Activated CD4-positive, CD25-positive, alpha-beta regulatory T cell treated with anti-CD3 and anti-CD28 coated beads, Interleukin-2, amount 50 U/mL, for 72 hours (primary cell): ENCODE measurements around the gene CHTOP.
"Not testable (repeated sequence)": the region's sequence is repeated elsewhere in the genome, so short reads cannot be mapped to it uniquely, and the experiment has no call there.

Experiments used
- DNase-seq: peaks from one replicate; pipeline ENCODE4 v3.0.0; 2021

Gene CHTOP, protein sequence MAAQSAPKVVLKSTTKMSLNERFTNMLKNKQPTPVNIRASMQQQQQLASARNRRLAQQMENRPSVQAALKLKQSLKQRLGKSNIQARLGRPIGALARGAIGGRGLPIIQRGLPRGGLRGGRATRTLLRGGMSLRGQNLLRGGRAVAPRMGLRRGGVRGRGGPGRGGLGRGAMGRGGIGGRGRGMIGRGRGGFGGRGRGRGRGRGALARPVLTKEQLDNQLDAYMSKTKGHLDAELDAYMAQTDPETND

DNA sequence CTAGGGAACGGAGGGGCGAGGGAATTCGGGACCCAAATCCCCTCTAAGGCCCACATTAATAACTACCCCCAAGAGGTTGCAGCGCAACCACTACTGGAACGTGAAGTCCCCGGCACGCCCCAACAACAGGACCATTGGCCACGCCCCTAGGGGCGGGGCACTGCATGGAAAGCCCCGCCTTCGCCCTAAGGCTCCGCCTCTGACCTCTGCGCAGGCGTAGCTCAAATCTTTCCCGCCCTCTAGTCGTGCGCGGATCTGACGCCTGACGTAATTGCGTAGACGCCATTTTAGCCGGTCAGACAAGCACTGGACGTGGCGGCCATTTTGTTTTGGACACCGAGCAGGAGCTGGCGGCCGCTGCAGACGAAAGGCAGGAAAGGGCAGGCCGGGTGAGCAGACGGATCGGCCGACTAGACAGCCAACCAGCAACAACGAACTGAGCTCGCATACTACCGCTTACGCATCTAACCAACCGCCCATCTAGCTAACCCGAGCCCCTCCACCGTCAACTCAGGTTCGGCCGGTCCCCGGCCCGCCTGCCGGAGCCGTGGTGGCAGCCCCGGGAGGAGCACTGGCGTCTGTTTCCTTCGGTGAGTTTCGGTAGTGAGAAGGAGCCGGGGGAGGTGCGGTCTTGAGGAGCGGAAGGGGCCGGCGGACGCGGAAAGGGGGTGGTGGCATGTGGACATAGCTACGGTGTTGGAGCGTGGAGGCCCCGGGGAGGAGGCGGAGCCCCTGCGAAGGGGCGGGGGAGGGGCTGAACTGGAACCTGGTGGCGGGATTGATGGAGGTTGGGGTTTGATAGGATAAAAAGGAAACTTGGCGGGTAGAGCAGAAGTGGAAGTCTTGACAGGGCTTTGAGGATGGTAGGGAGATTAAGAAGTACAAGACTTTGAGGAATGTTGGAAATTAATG lies at the start of gene CHTOP:
Gene CHTOP, plus strand, starts transcription at position 313 of the 912 bp plus-strand sequence. CDS start 2,523 bp downstream, outside the sequence.
- peak; percentile 98 for DNase-seq

DNA sequence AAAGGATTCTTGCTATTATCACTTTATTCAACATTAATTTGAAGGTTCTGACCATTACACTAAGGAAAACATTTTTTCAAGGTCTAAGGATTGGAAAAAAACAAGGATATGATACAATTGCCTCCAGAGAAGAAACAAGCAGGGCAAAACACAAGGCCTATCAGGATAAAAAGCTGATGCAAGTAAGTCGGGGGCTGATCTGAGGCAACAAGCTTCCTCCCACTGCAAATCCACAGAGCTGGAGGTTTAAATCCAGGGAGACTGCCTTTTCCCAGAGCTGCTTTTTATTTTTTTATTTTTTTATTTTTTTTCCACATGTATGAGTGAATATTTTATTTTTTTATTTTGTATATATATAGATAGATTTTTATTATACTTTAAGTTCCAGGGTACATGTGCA lies 48.9 kb upstream of the CHTOP start:
- no peak for DNase-seq

GRCh38 chr1:153586347-153586746 lies 47.5 kb upstream of the CHTOP start:
- no peak for DNase-seq

GRCh38 chr1:153587314-153587713 lies 46.6 kb upstream of the CHTOP start:
- no peak for DNase-seq

DNA sequence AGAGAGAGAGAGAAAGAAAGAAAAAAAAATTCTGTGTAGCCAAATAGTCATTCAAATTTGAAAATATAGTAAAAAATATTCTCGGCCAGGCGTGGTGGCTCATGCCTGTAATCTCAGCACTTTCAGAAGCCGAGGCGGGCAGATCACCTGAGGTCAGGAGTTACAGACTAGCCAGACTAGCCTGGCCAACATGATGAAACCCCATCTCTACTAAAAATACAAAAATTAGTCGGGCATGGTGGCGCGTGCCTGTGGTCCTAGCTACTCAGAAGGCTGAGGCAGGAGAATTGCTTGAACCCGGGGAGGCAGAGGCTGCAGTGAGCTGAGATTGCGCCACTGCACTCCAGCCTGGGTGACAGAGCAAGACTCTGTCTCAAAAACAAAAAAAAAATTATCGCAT lies 45.8 kb upstream of the CHTOP start:
- DNase-seq: not testable (repeated sequence)

- no peak for DNase-seq
These were observed 45.4 kb upstream of the CHTOP start for GRCh38 chr1:153588482-153588881.

DNA sequence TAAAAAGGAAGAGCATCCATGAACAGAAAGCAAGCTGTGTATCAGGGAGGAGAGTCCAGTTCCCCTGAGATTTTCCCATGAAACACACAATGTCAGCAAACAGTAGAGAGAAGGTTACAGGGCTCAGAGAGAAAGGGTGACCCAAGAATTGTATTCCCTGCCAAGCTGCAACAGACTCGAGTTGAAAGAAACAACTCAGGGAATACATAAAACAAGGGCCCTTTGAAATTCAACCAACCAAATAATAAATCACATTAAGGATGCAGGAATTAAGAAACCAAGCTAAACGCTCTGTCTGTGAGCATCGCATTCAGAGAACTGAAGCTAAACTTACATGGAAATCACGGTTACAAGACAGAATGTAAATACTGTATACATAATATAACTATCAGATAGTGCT lies 41.1 kb upstream of the CHTOP start:
- DNase-seq: no peak

DNA sequence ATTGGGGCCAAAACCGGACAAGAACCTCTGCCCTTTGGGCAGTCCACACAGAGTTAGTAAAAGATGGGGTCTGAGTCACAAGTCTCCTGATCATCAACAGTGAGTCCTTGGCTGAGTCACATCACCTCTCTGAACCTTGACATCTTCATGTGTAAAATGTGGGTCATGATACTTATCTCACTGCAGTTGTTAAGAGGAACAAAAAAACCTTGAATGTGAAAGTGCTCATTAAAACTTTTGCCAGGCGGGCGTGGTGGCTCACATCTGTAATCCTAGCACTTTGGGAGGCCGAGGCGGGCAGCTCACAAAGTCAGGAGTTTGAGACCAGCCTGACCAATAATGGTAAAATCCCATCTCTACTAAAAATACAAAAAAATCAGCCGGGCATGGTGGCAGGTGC lies 36.7 kb upstream of the CHTOP start:
- no peak for DNase-seq

GRCh38 chr1:153598309-153599172 lies 35.3 kb upstream of the CHTOP start:
- DNase-seq: no peak

- DNase-seq: no peak
These were observed 34.0 kb upstream of the CHTOP start for GRCh38 chr1:153599847-153600246.

DNA sequence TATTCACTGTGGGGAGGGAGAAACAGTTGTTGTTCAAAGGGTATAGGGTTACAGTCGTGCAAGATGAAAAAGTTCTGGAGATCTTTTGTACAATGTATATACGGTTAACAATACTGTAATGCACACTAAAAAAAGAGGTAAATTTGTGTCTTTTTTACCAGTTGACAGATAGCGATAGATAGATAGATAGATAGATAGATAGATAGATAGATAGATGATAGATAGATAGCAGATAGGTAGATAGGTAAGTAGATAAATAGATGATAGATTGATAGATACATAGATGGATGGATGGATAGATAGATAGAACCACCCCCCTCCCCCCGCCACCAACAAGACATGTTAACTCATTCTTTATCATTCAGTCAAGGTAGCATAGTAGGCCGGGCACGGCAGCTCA lies 31.1 kb upstream of the CHTOP start:
- no peak for DNase-seq

GRCh38 chr1:153606194-153606593 lies 27.7 kb upstream of the CHTOP start:
- DNase-seq: no peak

GRCh38 chr1:153607381-153607780 lies 26.5 kb upstream of the CHTOP start:
- DNase-seq: no peak

DNA sequence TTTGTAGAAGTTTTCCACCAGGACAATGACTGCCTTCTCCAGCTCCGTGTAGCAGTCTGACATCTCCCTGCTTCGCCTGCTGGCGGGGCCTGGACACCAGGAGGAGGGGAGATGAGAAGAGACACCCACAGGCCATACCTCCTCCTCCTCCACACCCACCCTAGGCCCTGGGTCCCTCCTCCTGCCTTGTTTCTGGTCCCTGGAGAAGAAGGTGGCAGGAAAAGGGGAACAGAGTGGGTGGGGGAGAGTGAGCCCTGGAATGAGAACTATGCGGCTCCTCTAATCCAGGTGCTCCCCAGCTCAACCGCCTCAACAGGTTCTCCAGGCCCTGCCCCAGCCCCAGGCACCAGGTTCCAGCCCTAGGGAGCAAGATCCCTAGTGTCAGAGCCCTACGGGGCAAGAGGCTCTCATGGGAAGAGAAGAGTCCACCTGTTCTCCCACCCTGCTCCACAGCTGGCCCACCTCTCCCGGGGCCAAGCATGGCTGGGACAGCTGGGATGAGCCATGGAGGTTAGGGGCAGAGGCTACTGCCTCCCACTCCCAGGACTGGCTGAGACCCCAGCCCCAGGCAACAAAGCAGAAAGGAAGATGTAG lies 25.7 kb upstream of the CHTOP start:
- no peak for DNase-seq

DNA sequence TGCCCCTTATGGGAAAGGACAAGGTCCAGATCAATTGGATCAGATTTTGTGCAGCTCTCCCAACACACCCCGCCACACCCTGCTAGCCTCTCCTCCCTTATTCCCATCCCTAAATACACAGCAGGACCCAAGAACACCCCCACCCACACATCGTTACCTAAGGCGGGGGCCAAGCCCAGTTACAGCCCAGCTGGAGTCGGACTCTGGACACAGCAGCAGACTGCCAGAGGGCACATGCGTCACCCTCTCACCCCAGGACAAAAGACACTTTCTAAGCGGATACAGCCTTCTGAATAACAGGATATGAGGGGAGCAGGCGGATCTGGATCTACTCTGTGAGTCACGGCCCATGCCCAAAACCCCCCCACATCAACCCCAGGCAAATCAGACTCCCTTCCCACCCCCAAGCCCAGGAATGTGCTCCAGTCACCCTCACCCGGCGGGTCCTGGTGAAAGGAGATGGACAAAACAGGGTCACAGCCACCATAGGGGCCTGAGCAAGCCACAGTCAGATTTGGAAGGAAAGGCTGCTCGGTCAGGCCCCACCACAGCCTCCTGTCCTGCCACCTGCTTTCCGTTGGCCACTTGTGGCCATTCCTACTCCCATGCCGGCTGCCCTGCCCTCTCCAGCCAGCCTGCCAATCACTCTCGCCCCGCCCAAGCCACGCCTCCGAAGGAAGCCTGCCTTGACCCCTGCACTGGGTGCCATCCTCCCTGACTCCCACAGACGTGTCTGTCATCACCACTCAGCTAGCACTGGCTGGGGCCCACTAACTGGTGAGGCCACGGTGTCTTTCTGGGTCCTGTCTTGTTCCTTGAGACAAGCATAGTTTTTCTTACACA lies 24.9 kb upstream of the CHTOP start:
- no peak for DNase-seq

- no peak for DNase-seq
These were observed 24.3 kb upstream of the CHTOP start for GRCh38 chr1:153609585-153609907.

- no peak for DNase-seq
These were observed 23.5 kb upstream of the CHTOP start for GRCh38 chr1:153610334-153610733.

GRCh38 chr1:153610811-153611301 lies 23.0 kb upstream of the CHTOP start:
- DNase-seq: no peak

DNA sequence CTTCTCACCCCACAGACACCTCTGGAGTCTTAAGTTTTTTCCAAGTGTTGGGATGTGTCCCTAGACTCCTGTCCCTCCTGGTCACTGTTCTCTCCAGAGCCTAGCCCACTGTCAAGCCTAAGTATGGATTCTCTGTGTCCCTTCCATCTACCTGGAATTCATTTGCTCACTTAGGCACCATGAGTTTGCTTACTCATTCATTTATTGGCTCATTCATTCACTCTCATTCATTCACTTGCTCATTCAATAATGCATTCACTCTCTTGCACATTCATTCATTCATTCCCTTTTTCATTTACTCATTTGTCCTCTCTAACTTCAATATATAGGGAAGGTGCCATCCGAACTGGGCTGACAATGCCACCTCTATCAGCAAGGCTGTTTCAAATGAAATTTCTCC lies 22.5 kb upstream of the CHTOP start:
- no peak for DNase-seq

DNA sequence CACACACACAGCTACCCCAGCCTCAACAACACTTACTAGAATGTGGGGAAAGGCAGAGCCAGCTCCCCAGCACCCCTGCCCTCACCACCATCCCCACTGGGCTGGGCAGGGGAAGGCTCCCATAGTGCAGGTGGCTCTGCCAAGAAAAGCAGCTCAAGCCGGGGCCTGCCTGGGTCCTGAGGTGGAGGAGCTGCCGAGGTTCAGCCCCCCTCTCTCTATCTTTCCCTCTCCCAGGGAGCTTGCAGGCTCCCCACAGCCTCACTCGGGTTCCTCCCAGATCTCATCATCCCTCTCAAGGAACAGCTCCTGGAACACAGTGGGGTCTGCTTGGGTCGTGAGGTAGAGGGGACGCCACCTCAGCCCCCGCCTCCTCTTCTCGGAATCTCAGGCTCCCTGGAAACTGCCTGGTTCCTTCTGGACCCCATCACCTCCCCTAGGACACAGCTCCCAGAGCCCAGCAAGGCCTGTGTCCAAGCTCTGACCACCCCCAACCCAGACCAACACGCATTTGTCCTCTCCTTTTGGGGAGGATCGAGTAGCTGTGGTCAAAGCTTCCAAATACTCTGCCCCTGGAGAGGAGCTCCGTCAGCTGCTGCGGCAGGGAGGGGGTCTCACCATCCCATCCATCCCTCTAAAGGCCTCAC lies 21.6 kb upstream of the CHTOP start:
- no peak for DNase-seq

DNA sequence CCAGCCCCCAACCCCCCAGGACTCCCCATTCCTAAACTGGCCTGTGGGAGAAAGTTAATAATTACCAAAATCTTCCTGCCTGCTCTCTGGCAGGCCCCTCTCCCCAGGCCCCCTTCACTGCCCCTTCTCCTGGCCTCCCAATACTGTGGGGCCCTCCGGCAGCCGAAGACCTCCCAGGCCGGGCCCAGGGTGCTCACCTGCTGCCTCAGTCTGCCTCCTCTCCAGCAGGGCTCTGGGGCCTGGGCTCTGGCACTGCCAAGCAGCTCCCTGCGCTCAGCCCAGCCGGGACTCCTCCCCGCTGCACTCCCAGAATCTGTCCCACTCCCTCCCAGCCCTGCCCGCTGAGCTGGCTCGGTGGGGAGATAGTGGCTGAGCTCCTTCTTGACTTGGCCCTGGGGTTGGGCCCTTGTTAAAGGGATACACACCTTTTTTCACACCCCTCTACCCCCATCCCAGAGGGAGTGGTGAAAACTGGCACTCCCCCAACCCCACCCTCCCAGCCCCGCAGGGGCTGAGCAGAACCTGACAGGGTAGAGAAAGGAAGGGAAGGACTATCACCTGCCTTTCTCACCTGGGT lies 21.0 kb upstream of the CHTOP start, which contains the start of gene S100A16:
Gene S100A16, minus strand, starts transcription at position 383 of the 577 bp plus-strand sequence. CDS start 4,986 bp downstream, outside the sequence.
- DNase-seq: no peak
